Adrenal gland (tissue), 5 donors: Measurements from ENCODE around the gene C17orf67.

ENCODE experiments used
- POLR2A ChIP-seq, 2 donors: fragments of 450-650 bp; IDR thresholded peaks; one replicate each; pipeline ENCODE4 v1.6.1; 2017; ENCODE audit warnings: antibody characterized with exemption in 2 of 2, mild to moderate bottlenecking in 2 of 2, moderate library complexity in 1 of 2
- TF ChIP-seq, protein P1 (sequence below), 6 experiments: fragments of 450-650 bp in 4 of 6; fragments of 200-600 bp in 2 of 6; sonication (generic) in 1 of 6; IDR thresholded peaks; 1 replicate in 5 of 6; 2 replicates in 1 of 6; pipeline versions ENCODE4 v1.5.1 to v1.8.0; 2016 to 2021; ENCODE audit warnings: antibody characterized with exemption in 6 of 6, mild to moderate bottlenecking in 2 of 6, moderate library complexity in 1 of 6
- donor health status: DM: no; HTN: no; CAD: no.

DNA sequence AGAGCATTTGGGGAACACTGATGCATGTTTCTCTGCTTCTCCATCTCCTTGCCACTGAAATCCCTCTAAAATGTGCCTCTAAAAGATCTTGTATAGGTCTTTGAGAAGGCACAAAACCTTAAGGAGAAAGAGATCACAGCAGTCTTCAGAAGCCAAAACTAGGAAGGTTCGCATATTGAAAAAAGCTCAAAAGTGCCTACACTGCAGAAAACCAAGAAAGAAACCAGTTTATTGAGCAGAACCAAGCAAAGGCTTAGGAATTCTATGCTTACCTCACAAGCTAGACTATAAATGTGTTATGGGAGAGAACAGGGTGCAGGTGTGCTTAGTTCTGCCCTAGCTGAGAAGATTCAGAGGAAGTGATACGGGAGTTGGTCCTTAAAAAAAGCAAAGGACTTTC lies 16.9 kb upstream of the C17orf67 start:
- no peak for TF ChIP-seq POLR2A (IDR thresholded peaks at IDR 0.05)
- TF ChIP-seq, protein P1, sequence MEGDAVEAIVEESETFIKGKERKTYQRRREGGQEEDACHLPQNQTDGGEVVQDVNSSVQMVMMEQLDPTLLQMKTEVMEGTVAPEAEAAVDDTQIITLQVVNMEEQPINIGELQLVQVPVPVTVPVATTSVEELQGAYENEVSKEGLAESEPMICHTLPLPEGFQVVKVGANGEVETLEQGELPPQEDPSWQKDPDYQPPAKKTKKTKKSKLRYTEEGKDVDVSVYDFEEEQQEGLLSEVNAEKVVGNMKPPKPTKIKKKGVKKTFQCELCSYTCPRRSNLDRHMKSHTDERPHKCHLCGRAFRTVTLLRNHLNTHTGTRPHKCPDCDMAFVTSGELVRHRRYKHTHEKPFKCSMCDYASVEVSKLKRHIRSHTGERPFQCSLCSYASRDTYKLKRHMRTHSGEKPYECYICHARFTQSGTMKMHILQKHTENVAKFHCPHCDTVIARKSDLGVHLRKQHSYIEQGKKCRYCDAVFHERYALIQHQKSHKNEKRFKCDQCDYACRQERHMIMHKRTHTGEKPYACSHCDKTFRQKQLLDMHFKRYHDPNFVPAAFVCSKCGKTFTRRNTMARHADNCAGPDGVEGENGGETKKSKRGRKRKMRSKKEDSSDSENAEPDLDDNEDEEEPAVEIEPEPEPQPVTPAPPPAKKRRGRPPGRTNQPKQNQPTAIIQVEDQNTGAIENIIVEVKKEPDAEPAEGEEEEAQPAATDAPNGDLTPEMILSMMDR (IDR thresholded peaks at IDR 0.05) = no peak
